IMR-90 (cell line): ENCODE data around the gene CUBN.

ENCODE experiments used
- BHLHE40 ChIP-seq: fragments of 150-350 bp; IDR thresholded peaks from 2 replicates; pipeline ENCODE4 v1.6.1; 2016; ENCODE audit warnings: mild to moderate bottlenecking, low read depth, low read length
- CEBPB ChIP-seq: IDR thresholded peaks from 2 replicates; pipeline ENCODE4 v1.6.1; 2012; ENCODE audit warnings: low read depth, low read length, improper control_type of control experiment
- CTCF ChIP-seq: conservative IDR thresholded peaks from 2 replicates; pipeline ENCODE4 v1.5.1; 2012; ENCODE audit warnings: mild to moderate bottlenecking, low read depth, low read length, improper control_type of control experiment
- POLR2A ChIP-seq: IDR thresholded peaks from 2 replicates; pipeline ENCODE4 v1.6.1; 2012; ENCODE audit warnings: mild to moderate bottlenecking, low read depth, low read length
- RFX5 ChIP-seq: IDR thresholded peaks from 2 replicates; pipeline ENCODE4 v1.8.0; 2012; ENCODE audit warnings: low read depth, mild to moderate bottlenecking, low read length, moderate library complexity
- TF ChIP-seq, protein P1 (sequence below): fragments of 150-350 bp; IDR thresholded peaks from 2 replicates; pipeline ENCODE4 v1.6.1; 2016; ENCODE audit warnings: low read depth, mild to moderate bottlenecking, low read length, moderate library complexity, borderline replicate concordance

DNA sequence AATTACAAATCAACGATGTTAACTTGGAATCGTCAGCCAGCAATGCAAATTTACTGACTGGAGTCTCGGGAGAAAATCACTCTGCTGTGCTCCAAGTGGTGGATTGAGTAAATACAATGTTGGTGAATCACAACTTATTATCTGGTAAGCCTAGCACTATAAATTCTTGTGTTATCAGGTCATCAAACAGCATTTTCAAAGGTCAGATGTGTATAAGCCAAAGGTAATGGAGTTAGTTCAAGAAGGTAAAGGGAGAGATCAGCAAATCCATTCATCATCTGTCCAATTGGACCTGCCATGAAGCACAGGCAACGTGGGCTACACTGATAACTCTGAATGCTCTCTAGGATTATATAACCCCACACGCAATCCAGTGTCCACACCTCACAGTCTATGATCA lies 13.9 kb downstream of the CUBN start:
- TF ChIP-seq CTCF: peak; percentile 19; the same call in 1 of the 2 replicates
- TF ChIP-seq, protein P1, sequence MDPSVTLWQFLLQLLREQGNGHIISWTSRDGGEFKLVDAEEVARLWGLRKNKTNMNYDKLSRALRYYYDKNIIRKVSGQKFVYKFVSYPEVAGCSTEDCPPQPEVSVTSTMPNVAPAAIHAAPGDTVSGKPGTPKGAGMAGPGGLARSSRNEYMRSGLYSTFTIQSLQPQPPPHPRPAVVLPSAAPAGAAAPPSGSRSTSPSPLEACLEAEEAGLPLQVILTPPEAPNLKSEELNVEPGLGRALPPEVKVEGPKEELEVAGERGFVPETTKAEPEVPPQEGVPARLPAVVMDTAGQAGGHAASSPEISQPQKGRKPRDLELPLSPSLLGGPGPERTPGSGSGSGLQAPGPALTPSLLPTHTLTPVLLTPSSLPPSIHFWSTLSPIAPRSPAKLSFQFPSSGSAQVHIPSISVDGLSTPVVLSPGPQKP: no peak
- no peak for TF ChIP-seq RFX5
- TF ChIP-seq CEBPB: no peak
- TF ChIP-seq POLR2A: no peak
- TF ChIP-seq BHLHE40: no peak
